Neural progenitor cell (in vitro differentiated cells): Measurements from ENCODE around the gene AP1M1.

ENCODE experiments used
- CTCF ChIP-seq: fragments of 200-600 bp; sonication (generic); IDR thresholded peaks from 2 replicates; pipeline ENCODE4 v1.5.1; 2017; ENCODE audit warnings: antibody characterized with exemption, mild to moderate bottlenecking
- EZH2phosphoT487 ChIP-seq: fragments of 200-600 bp; sonication (generic); IDR thresholded peaks from 2 replicates; pipeline ENCODE4 v1.6.1; 2017; ENCODE audit warnings: antibody characterized with exemption

GRCh38 chr19:16222806-16223205, 25.1 kb downstream of the AP1M1 start:
- TF ChIP-seq CTCF (no peak), EZH2phosphoT487 (no peak)
